B cell (primary cell): Measurements from ENCODE around the gene GPATCH8.

Source experiments
- CTCF ChIP-seq: fragments of 200-600 bp; IDR thresholded peaks from one replicate; pipeline ENCODE4 v1.8.0; 2022; ENCODE audit warnings: antibody characterized with exemption, mild to moderate bottlenecking
- EZH2 ChIP-seq: IDR thresholded peaks from 2 replicates; pipeline ENCODE4 v1.6.1; 2012; ENCODE audit warnings: borderline replicate concordance, low read depth, mild to moderate bottlenecking, moderate library complexity, low read length; ENCODE audit not compliant: insufficient read depth, poor library complexity, severe bottlenecking

GRCh38 chr17:44527102-44527501 lies 23.9 kb upstream of the GPATCH8 start:
- TF ChIP-seq CTCF (no peak), EZH2 (no peak)
